ENCODE data around the gene KLHL13.
"Not testable (repeated sequence)": the region's sequence is repeated elsewhere in the genome, so short reads cannot be mapped to it uniquely, and the experiment has no call there.

KLHL13 gene

GRCh38 chrX:118116713-118117550 lies at the start of gene KLHL13:
KLHL13 (minus strand) TSS chrX:118116810; CDS start chrX:118028473, 88,337 bp downstream.
- DNase-seq = peak; percentile 66

- DNase-seq = no peak
Observed at GRCh38 chrX:118164138-118164537, 47.5 kb upstream of the KLHL13 start.

GRCh38 chrX:118156953-118157608 lies 40.5 kb upstream of the KLHL13 start:
- DNase-seq = peak; percentile 84

GRCh38 chrX:118156254-118156952 lies 39.8 kb upstream of the KLHL13 start:
- DNase-seq = peak; percentile 51

GRCh38 chrX:118153270-118153669 lies 36.7 kb upstream of the KLHL13 start:
- DNase-seq = no peak

GRCh38 chrX:118152721-118153120 lies 36.1 kb upstream of the KLHL13 start:
- no peak for DNase-seq

GRCh38 chrX:118148737-118149136 lies 32.1 kb upstream of the KLHL13 start:
- DNase-seq = no peak

GRCh38 chrX:118147771-118148170 lies 31.2 kb upstream of the KLHL13 start:
- not testable (repeated sequence) for DNase-seq

GRCh38 chrX:118143578-118143977 lies 27.0 kb upstream of the KLHL13 start:
- no peak for DNase-seq

- no peak for DNase-seq
Observed at GRCh38 chrX:118131336-118131735, 14.7 kb upstream of the KLHL13 start.

GRCh38 chrX:118129681-118130080 lies 13.1 kb upstream of the KLHL13 start:
- DNase-seq = no peak

- no peak for DNase-seq
Observed at GRCh38 chrX:118128724-118129123, 12.1 kb upstream of the KLHL13 start.

- no peak for DNase-seq
Observed at GRCh38 chrX:118126286-118126685, 9.7 kb upstream of the KLHL13 start.

- not testable (repeated sequence) for DNase-seq
Observed at GRCh38 chrX:118124243-118124642, 7.6 kb upstream of the KLHL13 start.

GRCh38 chrX:118117741-118118140 lies 1.1 kb upstream of the KLHL13 start:
- no peak for DNase-seq

- DNase-seq = peak; percentile 66
Observed at GRCh38 chrX:118115953-118116712, 477 bp downstream of the KLHL13 start.

GRCh38 chrX:118114971-118115370 lies 1.6 kb downstream of the KLHL13 start:
- DNase-seq = no peak

GRCh38 chrX:118109065-118109464 lies 7.5 kb downstream of the KLHL13 start:
- DNase-seq = no peak

GRCh38 chrX:118108304-118108703 lies 8.3 kb downstream of the KLHL13 start:
- DNase-seq = no peak

- no peak for DNase-seq
Observed at GRCh38 chrX:118100091-118100490, 16.5 kb downstream of the KLHL13 start.

GRCh38 chrX:118088084-118088483 lies 28.5 kb downstream of the KLHL13 start:
- DNase-seq = no peak

- no peak for DNase-seq
Observed at GRCh38 chrX:118074196-118074595, 42.4 kb downstream of the KLHL13 start.
